Nephron (organoid): ENCODE results near the gene ZNF680.

ENCODE experiments used
- H3K27ac Mint-ChIP-seq, 3 experiments: 2 replicates each; pipeline ENCODE4 v1.8.0; 2020; ENCODE audit warnings: mixed read lengths in 3 of 3, mild to moderate bottlenecking in 2 of 3, moderate library complexity in 1 of 3
- H3K27me3 Mint-ChIP-seq: 2 replicates; pipeline ENCODE4 v1.8.0; 2021; ENCODE audit warnings: low read depth, mild to moderate bottlenecking, moderate library complexity, mixed read lengths
- H3K36me3 Mint-ChIP-seq: 2 replicates; pipeline ENCODE4 v1.8.0; 2020; ENCODE audit warnings: low read depth, mixed read lengths
- H3K4me1 Mint-ChIP-seq: 2 replicates; pipeline ENCODE4 v1.8.0; 2020; ENCODE audit warnings: mixed read lengths
- H3K4me3 Mint-ChIP-seq, 3 experiments: 2 replicates each; pipeline ENCODE4 v1.8.0; 2020; ENCODE audit warnings: mild to moderate bottlenecking in 3 of 3, mixed read lengths in 3 of 3, moderate library complexity in 2 of 3
- H3K9me3 Mint-ChIP-seq: 2 replicates; pipeline ENCODE4 v1.8.0; 2020; ENCODE audit warnings: mixed read lengths
- TF ChIP-seq, protein P1 (sequence below), 3 experiments: fragments of 200-600 bp; sonication (generic); IDR thresholded peaks; one replicate each; pipeline ENCODE4 v1.5.0; 2021; ENCODE audit warnings: antibody characterized with exemption in 3 of 3; ENCODE audit not compliant: unreplicated experiment in 3 of 3

Gene ZNF680

DNA sequence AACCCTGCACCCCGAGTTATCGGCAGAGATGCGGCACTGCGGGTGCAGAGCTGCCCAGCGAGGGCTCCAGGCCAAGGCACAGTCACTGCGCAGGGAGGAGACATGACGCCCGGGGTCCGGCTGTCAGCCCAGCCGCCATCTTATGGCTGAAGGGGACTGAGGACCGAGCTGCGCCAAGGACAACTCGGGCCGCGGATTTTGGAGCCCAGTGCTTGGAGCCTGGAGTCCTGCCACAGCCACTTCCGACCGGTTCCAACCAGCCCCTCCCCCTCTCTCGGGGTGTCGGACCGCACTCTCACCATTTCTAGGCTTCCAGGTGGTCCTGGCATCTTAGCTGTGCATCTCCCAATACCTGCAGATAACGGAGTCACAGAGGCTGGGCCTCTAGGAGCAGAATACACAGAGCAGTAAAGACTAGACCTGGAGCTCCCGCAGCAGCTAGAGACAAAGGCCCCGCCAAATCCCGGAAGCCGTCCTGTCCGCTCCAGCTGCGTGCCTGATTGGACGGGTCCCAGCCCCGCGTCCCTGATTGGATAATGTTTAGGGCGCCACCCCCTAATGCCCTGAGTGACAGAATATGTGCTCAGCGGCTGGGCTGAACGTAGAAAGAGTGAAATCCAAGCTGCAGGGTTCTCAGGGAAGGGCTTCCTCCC, at the start of gene ZNF680:
Gene ZNF680 (minus strand): TSS at position 446 of the 653 bp plus-strand sequence. CDS start 117 bp downstream, at position 329.
- TF ChIP-seq, protein P1, sequence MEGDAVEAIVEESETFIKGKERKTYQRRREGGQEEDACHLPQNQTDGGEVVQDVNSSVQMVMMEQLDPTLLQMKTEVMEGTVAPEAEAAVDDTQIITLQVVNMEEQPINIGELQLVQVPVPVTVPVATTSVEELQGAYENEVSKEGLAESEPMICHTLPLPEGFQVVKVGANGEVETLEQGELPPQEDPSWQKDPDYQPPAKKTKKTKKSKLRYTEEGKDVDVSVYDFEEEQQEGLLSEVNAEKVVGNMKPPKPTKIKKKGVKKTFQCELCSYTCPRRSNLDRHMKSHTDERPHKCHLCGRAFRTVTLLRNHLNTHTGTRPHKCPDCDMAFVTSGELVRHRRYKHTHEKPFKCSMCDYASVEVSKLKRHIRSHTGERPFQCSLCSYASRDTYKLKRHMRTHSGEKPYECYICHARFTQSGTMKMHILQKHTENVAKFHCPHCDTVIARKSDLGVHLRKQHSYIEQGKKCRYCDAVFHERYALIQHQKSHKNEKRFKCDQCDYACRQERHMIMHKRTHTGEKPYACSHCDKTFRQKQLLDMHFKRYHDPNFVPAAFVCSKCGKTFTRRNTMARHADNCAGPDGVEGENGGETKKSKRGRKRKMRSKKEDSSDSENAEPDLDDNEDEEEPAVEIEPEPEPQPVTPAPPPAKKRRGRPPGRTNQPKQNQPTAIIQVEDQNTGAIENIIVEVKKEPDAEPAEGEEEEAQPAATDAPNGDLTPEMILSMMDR (IDR thresholded peaks at IDR 0.05; ENCODE audit: unreplicated experiment in 3 of 3) = no peak
- peaks cover 8% of the 10 kb centered on the region for H3K4me1 Mint-ChIP-seq
- H3K9me3 Mint-ChIP-seq = peaks cover 32% of the 10 kb centered on the region
- H3K27ac Mint-ChIP-seq = peak within 1 kb of the TSS; percentile 91 to 99 (median 97)
- peaks cover 41% of the 10 kb centered on the region for H3K36me3 Mint-ChIP-seq
- no peaks in the 10 kb centered on the region for H3K27me3 Mint-ChIP-seq
- H3K4me3 Mint-ChIP-seq = peak within 1 kb of the TSS; percentile 99 to 100 (median 100)

DNA sequence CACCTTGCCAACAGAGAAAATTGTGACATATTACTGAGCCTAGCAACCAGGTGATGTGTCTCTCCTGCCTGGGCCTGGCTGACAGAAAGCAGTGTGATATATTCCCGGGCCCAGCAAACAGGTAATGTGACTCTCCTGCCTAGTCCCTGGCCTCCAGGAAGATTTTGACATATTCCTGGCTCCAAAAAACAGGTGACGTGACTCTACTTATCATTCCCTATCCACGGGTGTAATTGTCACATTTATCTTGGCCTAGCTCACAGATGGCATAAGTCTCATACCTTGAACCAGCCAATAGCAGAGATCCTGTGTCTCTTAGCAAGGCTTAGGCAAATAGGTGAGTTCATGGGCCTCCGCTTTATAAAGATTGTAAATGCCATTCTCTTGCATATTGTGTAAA, 49.6 kb upstream of the ZNF680 start:
- Mint-ChIP-seq H3K36me3 (no peaks in the 10 kb centered on the region), H3K27me3 (no peaks in the 10 kb centered on the region)

DNA sequence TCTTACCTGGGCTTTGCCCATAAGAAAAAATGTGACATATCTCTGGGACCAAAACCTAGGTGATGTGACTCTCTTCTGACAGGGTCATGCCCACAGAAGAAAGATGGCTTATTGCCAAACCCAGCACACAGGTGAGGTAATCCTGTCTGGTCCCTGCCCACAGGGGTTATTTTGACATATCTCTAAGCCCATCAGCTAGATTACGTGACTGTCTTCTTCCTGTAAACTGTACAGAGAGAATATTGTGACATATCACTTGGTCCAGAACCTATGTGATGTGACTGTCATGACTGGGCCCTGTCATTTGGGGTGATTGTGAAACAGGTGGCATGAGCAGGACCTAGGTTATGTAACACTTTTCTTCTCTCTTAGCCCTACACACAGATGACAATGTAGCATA, 48.8 kb upstream of the ZNF680 start:
- Mint-ChIP-seq H3K36me3 (no peaks in the 10 kb centered on the region), H3K9me3 (peaks cover 66% of the 10 kb centered on the region), H3K27me3 (no peaks in the 10 kb centered on the region), H3K27ac (no peak overlapping the region), H3K4me3 (no peak overlapping the region), H3K4me1 (no peaks in the 10 kb centered on the region)
- TF ChIP-seq, protein P1 (IDR thresholded peaks at IDR 0.05; ENCODE audit: unreplicated experiment in 3 of 3) = no peak

More for the DNA sequence above, 49.6 kb upstream of the ZNF680 start:
- TF ChIP-seq, protein P1 (IDR thresholded peaks at IDR 0.05; ENCODE audit: unreplicated experiment in 3 of 3) = no peak
- H3K4me3 Mint-ChIP-seq = no peak overlapping the region
- no peaks in the 10 kb centered on the region for H3K4me1 Mint-ChIP-seq
- H3K27ac Mint-ChIP-seq = no peak overlapping the region
- H3K9me3 Mint-ChIP-seq = peaks cover 73% of the 10 kb centered on the region

DNA sequence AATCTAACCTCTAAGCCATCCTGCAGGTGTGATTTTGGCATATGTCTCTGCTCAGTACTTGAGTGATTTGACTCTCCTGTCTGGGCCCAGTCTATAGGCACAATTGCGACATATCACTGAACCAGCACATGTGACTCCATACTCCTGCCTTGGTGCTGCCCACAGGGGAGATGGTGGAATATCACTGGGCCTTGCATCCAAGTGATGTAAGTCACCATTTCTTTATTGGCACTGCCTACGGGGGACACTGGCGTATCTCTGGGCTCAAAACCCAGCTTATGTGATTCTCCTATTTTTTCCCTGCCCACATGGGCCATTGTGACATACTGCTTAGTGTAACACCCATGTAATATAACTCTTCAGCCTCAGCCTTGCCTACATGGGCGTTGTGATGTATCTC, 48.1 kb upstream of the ZNF680 start:
- no peaks in the 10 kb centered on the region for H3K27me3 Mint-ChIP-seq
- no peaks in the 10 kb centered on the region for H3K4me1 Mint-ChIP-seq
- no peaks in the 10 kb centered on the region for H3K36me3 Mint-ChIP-seq
- no peak overlapping the region for H3K4me3 Mint-ChIP-seq
- H3K9me3 Mint-ChIP-seq = peaks cover 60% of the 10 kb centered on the region
- TF ChIP-seq, protein P1 (IDR thresholded peaks at IDR 0.05; ENCODE audit: unreplicated experiment in 3 of 3) = no peak
- no peak overlapping the region for H3K27ac Mint-ChIP-seq

DNA sequence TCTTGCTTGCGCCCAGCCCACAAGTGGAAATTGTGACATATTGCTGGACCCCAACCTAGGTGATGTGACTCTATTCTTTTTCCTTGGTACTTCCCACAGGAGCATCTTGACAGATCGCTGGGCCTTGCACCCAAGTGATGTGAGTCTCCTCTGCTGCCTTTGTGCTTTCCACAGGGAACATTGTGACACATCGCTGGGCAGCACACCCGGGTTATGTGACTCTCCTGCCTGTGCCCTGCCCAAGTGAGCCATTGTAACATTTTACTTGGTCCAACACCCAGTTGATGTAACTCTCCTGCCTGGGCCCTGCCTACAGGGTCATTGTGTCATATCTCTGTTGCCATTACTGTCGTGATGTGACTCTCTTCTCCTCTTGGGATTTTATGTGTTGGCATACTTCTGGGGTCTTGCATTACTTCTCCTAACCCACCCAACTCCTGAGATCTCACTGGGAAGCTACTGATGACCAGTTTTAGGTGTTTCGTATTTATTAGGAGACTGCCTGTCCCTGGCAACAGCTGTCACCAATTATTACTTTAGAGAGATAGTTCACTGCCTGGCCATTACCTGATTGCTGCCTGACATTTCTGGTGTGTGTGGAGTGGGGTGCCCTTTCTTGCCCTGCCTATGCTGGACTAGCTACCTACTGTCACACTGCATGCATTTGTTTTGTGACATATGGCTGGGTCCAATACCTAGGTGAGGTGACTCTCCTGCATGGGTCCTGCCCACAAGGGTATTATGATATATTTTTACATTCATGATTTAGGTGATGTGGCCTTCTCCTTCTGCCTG, 45.4 kb upstream of the ZNF680 start:
- no peak overlapping the region for H3K27ac Mint-ChIP-seq
- no peaks in the 10 kb centered on the region for H3K36me3 Mint-ChIP-seq
- no peaks in the 10 kb centered on the region for H3K27me3 Mint-ChIP-seq
- TF ChIP-seq, protein P1 (IDR thresholded peaks at IDR 0.05; ENCODE audit: unreplicated experiment in 3 of 3) = no peak
- no peak overlapping the region for H3K4me3 Mint-ChIP-seq
- no peaks in the 10 kb centered on the region for H3K4me1 Mint-ChIP-seq
- peaks cover 60% of the 10 kb centered on the region for H3K9me3 Mint-ChIP-seq
